ENCODE measurements around the gene FGF8. TPM values are rescaled to one million over a fixed set of nuclear protein-coding genes. Genes with fewer than 3 reads are reported as not detected.

The FGF8 gene
- total RNA-seq, 1 experiment from 2014 or later = 0.39 TPM

DNA sequence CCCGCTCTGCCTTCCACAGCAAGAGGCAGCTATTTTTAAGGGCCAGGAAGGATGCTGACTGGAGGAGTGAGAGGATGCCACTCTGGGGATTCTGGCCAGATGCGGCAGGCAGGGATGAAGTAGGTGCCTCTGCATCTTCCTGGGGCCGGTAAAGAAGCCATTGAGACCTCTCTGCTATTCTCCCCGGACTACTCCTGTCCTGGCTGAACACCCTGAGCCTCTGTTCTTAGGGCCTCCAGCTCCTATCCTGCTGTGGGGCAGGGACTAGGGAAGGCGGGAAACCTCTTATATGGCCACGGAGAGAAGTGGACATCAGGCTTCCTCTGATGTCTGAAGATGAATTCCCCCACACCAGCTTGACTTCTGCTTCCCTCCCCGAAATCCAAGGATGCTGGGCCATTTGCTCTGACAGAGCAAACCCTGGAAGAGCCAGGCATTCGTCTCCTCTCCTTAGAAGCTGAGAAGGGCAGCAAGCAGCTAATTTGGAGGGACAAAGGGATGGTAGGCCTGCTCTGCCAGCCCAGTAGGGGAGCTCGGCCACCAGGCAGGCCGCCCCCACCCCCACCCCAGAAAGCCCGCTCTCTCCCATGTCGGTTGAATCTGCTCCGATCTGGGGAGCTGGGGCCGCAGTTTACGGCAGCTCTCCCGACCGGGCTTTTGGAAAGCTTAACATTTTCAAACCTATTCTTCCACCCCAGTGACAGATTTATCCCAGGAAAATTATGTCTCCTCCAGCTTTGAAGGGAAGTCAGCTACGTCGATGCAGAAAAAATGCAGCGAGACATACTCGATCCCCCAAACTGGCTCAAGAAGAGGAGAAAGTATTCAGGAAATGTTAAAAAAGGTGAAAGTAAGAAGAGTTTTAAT is 2.8 kb downstream of the FGF8 start:
- Histone ChIP-seq H3K36me3 (ENCODE audit: control insufficient read depth, insufficient read depth, low read length) (no peaks in the 10 kb centered on the region), H3K4me3 (ENCODE audit: low read depth in 2 of 2, low read length in 2 of 2) (no peak overlapping the region), H3K9me3 (ENCODE audit: control insufficient read depth, insufficient read depth, low read depth, low read length) (no peaks in the 10 kb centered on the region), H3K27ac (ENCODE audit: low read length) (no peak overlapping the region), H3K27me3 (ENCODE audit: control insufficient read depth, insufficient read depth, low read length) (no peaks in the 10 kb centered on the region; the same call in 1 of the 2 replicates), H3K4me1 (ENCODE audit: control insufficient read depth, insufficient read depth, low read length) (no peaks in the 10 kb centered on the region)
- CTCF ChIA-PET = no interaction called here
- no peak for DNase-seq (ENCODE audit: low read depth, low spot score)
- no TSS peak for BruUV-seq (replicated peaks)
- no peak for TF ChIP-seq TCF7L2 (IDR thresholded peaks at IDR 0.05; ENCODE audit: low read depth, low read length)
- no peak for TF ChIP-seq POLR2AphosphoS5 (IDR thresholded peaks at IDR 0.05; ENCODE audit: low read depth, low read length)
- no peak for TF ChIP-seq SIN3A (IDR thresholded peaks at IDR 0.05; ENCODE audit: borderline replicate concordance, insufficient read depth, low read depth, low read length)
- TF ChIP-seq, protein P1, sequence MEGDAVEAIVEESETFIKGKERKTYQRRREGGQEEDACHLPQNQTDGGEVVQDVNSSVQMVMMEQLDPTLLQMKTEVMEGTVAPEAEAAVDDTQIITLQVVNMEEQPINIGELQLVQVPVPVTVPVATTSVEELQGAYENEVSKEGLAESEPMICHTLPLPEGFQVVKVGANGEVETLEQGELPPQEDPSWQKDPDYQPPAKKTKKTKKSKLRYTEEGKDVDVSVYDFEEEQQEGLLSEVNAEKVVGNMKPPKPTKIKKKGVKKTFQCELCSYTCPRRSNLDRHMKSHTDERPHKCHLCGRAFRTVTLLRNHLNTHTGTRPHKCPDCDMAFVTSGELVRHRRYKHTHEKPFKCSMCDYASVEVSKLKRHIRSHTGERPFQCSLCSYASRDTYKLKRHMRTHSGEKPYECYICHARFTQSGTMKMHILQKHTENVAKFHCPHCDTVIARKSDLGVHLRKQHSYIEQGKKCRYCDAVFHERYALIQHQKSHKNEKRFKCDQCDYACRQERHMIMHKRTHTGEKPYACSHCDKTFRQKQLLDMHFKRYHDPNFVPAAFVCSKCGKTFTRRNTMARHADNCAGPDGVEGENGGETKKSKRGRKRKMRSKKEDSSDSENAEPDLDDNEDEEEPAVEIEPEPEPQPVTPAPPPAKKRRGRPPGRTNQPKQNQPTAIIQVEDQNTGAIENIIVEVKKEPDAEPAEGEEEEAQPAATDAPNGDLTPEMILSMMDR (IDR thresholded peaks at IDR 0.05) = no peak
- TF ChIP-seq, protein P2, sequence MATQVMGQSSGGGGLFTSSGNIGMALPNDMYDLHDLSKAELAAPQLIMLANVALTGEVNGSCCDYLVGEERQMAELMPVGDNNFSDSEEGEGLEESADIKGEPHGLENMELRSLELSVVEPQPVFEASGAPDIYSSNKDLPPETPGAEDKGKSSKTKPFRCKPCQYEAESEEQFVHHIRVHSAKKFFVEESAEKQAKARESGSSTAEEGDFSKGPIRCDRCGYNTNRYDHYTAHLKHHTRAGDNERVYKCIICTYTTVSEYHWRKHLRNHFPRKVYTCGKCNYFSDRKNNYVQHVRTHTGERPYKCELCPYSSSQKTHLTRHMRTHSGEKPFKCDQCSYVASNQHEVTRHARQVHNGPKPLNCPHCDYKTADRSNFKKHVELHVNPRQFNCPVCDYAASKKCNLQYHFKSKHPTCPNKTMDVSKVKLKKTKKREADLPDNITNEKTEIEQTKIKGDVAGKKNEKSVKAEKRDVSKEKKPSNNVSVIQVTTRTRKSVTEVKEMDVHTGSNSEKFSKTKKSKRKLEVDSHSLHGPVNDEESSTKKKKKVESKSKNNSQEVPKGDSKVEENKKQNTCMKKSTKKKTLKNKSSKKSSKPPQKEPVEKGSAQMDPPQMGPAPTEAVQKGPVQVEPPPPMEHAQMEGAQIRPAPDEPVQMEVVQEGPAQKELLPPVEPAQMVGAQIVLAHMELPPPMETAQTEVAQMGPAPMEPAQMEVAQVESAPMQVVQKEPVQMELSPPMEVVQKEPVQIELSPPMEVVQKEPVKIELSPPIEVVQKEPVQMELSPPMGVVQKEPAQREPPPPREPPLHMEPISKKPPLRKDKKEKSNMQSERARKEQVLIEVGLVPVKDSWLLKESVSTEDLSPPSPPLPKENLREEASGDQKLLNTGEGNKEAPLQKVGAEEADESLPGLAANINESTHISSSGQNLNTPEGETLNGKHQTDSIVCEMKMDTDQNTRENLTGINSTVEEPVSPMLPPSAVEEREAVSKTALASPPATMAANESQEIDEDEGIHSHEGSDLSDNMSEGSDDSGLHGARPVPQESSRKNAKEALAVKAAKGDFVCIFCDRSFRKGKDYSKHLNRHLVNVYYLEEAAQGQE (IDR thresholded peaks at IDR 0.05; ENCODE audit: insufficient read depth in 1 of 2, low read depth in 2 of 2, low read length in 1 of 2) = no peak
- POLR2A ChIA-PET = interaction anchor here (0.6 kb wide), 1 partner anchor 49 kb away, joined by 3 read pairs; no protein-coding TSS in a partner anchor
- in situ Hi-C loops (cut with HindIII; ENCODE audit: low pct_unique_long_range_greater_than_20kb, low sequenced_read_pairs) (no loop called here), intact Hi-C loops (cut with micrococcal nuclease; ENCODE audit: unreplicated experiment) (no loop called here)
- no peak for ATAC-seq

DNA sequence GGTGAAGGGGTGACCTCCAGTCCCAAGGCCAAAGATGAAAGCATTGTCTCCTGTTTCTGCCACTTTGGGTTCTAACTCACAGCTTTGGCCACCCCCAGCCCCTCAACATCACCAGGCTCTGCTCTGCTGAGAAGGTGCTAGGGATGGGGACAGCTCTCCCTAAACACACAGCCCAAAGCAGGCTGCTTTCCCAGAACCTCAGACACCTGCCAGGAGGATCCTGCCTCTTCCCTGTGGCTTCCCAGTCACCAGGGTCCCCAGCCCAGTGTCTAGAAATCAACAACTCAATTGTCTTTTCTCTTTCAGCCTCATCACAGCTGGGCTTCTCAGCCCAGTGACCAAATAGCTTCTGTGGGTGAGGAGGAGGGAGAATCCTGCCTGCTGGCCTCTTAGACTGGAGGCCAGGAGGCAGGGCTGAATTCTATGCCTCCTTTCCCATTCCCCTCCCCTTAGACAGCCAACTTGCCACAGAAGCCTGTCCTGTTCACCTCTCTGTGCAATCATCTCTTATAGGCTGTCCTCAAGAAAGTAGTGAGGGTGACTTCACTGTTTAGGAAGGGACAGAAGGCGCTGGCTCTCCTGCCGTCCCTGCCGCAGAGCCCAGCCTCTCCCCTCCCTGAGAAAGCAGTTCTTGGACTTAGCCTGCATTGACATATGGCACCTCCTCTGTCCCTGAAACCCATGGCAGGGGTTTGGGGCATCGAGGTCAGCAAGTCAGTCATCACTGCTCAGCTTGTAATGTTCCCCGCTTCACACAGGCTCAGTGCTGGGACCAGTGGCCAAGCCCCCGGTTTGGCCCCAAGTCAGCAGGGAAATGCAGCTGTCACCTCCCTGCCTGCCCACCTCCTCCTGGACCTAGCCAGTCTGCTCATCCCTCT is 3.7 kb downstream of the FGF8 start:
- TF ChIP-seq TCF7L2 (IDR thresholded peaks at IDR 0.05; ENCODE audit: low read depth, low read length) (no peak), SIN3A (IDR thresholded peaks at IDR 0.05; ENCODE audit: borderline replicate concordance, insufficient read depth, low read depth, low read length) (no peak), POLR2AphosphoS5 (IDR thresholded peaks at IDR 0.05; ENCODE audit: low read depth, low read length) (no peak)
- TF ChIP-seq, protein P2 (IDR thresholded peaks at IDR 0.05; ENCODE audit: insufficient read depth in 1 of 2, low read depth in 2 of 2, low read length in 1 of 2) = no peak
- TF ChIP-seq, protein P1 (IDR thresholded peaks at IDR 0.05) = no peak
- no TSS peak for BruUV-seq (replicated peaks)
- Histone ChIP-seq H3K4me3 (ENCODE audit: low read depth in 2 of 2, low read length in 2 of 2) (no peak overlapping the region), H3K4me1 (ENCODE audit: control insufficient read depth, insufficient read depth, low read length) (no peaks in the 10 kb centered on the region), H3K36me3 (ENCODE audit: control insufficient read depth, insufficient read depth, low read length) (no peaks in the 10 kb centered on the region), H3K27ac (ENCODE audit: low read length) (no peak overlapping the region), H3K27me3 (ENCODE audit: control insufficient read depth, insufficient read depth, low read length) (no peaks in the 10 kb centered on the region; the same call in 1 of the 2 replicates), H3K9me3 (ENCODE audit: control insufficient read depth, insufficient read depth, low read depth, low read length) (no peaks in the 10 kb centered on the region)
- DNase-seq (ENCODE audit: low read depth, low spot score) (no peak), ATAC-seq (no peak)
- in situ Hi-C loops (cut with HindIII; ENCODE audit: low pct_unique_long_range_greater_than_20kb, low sequenced_read_pairs) = no loop called here
- intact Hi-C loops (cut with micrococcal nuclease; ENCODE audit: unreplicated experiment) = no loop called here
- CTCF ChIA-PET = interaction anchor here (0.5 to 1.2 kb wide), 2 partner anchors 9 to 69 kb away, joined by 3 to 6 read pairs; no protein-coding TSS in a partner anchor
- POLR2A ChIA-PET = no interaction called here
